A549 (cell line): ENCODE data around the gene SALL2. TPM values are rescaled to one million over a fixed set of nuclear protein-coding genes. Genes with fewer than 3 reads are reported as not detected.

ENCODE experiments used
- ATAC-seq, 2 experiments: fragments of 200-7000 bp in 1 of 2; fragments of >200 bp in 1 of 2; cut with Nextera tagmentation in 1 of 2; cut with Tn5 transposase in 1 of 2; 3 replicates each; pipeline versions ENCODE4 v1.8.0 to v1.9.1; 2018 to 2020; ENCODE audit warnings: mild to moderate bottlenecking in 1 of 2, moderate library complexity in 1 of 2
- CTCF ChIA-PET: fragments of 300-600 bp; sonication (Branson Sonifier 250); formaldehyde crosslinking; extraction: SDS; loops from one replicate; lab custom pipeline; 2021; ENCODE audit warnings: antibody characterized with exemption, inconsistent platforms; lab: Yijun Ruan, JAX
- POLR2A ChIA-PET: fragments of 350-600 bp; formaldehyde crosslinking; extraction: SDS; loops from one replicate; lab custom pipeline; 2021; ENCODE audit warnings: antibody characterized with exemption, inconsistent platforms; lab: Yijun Ruan, JAX
- DNase-seq, 2 experiments: peaks; one replicate each; pipeline versions ENCODE4 v3.0.0 to v3.0.0-alpha.2; 2011 to 2016; ENCODE audit warnings: low read depth in 1 of 2, low spot score in 1 of 2
- FAIRE-seq: peaks from 2 replicates; lab custom pipeline; 2011; peaks lifted over from hg19 to GRCh38; lab: Jason Lieb, UNC
- H3K27ac ChIP-seq, 2 experiments: fragments of >200 bp; sonication (Bioruptor Twin); formaldehyde crosslinking; 3 replicates each; pipeline ENCODE4 v1.5.1; 2016 to 2017
- H3K4me1 ChIP-seq: fragments of >200 bp; sonication (Bioruptor Twin); formaldehyde crosslinking; 3 replicates; pipeline ENCODE4 v1.6.1; 2016
- H3K4me2 ChIP-seq: fragments of >200 bp; sonication (Bioruptor Twin); formaldehyde crosslinking; 3 replicates; pipeline ENCODE4 v1.6.1; 2016
- H3K4me3 ChIP-seq: fragments of >200 bp; sonication (Bioruptor Twin); formaldehyde crosslinking; 3 replicates; pipeline ENCODE4 v1.5.1; 2016
- H3K9me3 ChIP-seq: fragments of >200 bp; sonication (Bioruptor Twin); formaldehyde crosslinking; 3 replicates; pipeline ENCODE4 v1.6.1; 2016
- BHLHE40 ChIP-seq: IDR thresholded peaks from 2 replicates; pipeline ENCODE4 v1.6.1; 2012; ENCODE audit warnings: low read depth, low read length, inconsistent platforms
- CBX2 ChIP-seq: fragments of 200-600 bp; sonication (generic); IDR thresholded peaks from 2 replicates; pipeline ENCODE4 v1.6.1; 2016; ENCODE audit warnings: low read depth, mild to moderate bottlenecking, borderline replicate concordance
- CHD4 ChIP-seq: fragments of 200-600 bp; sonication (generic); IDR thresholded peaks from 2 replicates; pipeline ENCODE4 v1.6.1; 2016; ENCODE audit warnings: antibody characterized with exemption, mild to moderate bottlenecking, borderline replicate concordance
- E2F6 ChIP-seq: IDR thresholded peaks from 2 replicates; pipeline ENCODE4 v1.6.1; 2012; ENCODE audit warnings: low read depth, borderline replicate concordance
- EHF ChIP-seq: fragments of 250-450 bp; sonication (Bioruptor Pico); IDR thresholded peaks from 2 replicates; pipeline ENCODE4 v1.5.0; 2020; ENCODE audit warnings: mild to moderate bottlenecking
- ESRRA ChIP-seq: fragments of 150-350 bp; IDR thresholded peaks from 2 replicates; pipeline ENCODE4 v1.6.1; 2014; ENCODE audit warnings: mild to moderate bottlenecking, low read length, borderline replicate concordance
- FOSL2 ChIP-seq, 2 experiments: fragments of 450-650 bp in 1 of 2; fragments of >200 bp in 1 of 2; sonication (Bioruptor Twin) in 1 of 2; formaldehyde crosslinking; IDR thresholded peaks; 2 replicates each; pipeline versions ENCODE4 v1.5.0 to v1.6.1; 2016 to 2020; ENCODE audit warnings: mild to moderate bottlenecking in 1 of 2, moderate library complexity in 1 of 2
- FOXS1 ChIP-seq: fragments of 250-450 bp; sonication (Bioruptor Pico); IDR thresholded peaks from 2 replicates; pipeline ENCODE4 v1.5.0; 2020; ENCODE audit warnings: mild to moderate bottlenecking, moderate library complexity
- GATA3 ChIP-seq: IDR thresholded peaks from 2 replicates; pipeline ENCODE4 v1.6.1; 2012; ENCODE audit warnings: borderline replicate concordance
- HDAC2 ChIP-seq: fragments of 200-600 bp; sonication (generic); IDR thresholded peaks from 2 replicates; pipeline ENCODE4 v1.6.1; 2016
- HES2 ChIP-seq: fragments of >200 bp; sonication (Bioruptor Twin); formaldehyde crosslinking; IDR thresholded peaks from 2 replicates; pipeline ENCODE4 v1.6.1; 2016
- HEYL ChIP-seq: fragments of 250-450 bp; sonication (Bioruptor Pico); IDR thresholded peaks from 2 replicates; pipeline ENCODE4 v1.8.0; 2021; ENCODE audit warnings: mild to moderate bottlenecking, moderate library complexity
- HOXB5 ChIP-seq: fragments of 250-450 bp; sonication (Bioruptor Pico); IDR thresholded peaks from 2 replicates; pipeline ENCODE4 v1.5.0; 2020; ENCODE audit warnings: mild to moderate bottlenecking, moderate library complexity
- PHF8 ChIP-seq: fragments of 200-600 bp; sonication (generic); IDR thresholded peaks from 2 replicates; pipeline ENCODE4 v1.6.1; 2016; ENCODE audit warnings: low read depth, mild to moderate bottlenecking, antibody characterized with exemption, moderate library complexity, borderline replicate concordance
- POLR2A ChIP-seq: IDR thresholded peaks from 2 replicates; pipeline ENCODE4 v1.6.1; 2012; ENCODE audit warnings: mild to moderate bottlenecking, low read length
- RCOR1 ChIP-seq: fragments of 150-350 bp; IDR thresholded peaks from 2 replicates; pipeline ENCODE4 v1.6.1; 2014; ENCODE audit warnings: antibody characterized with exemption, low read length, low read depth
- RNF2 ChIP-seq: fragments of 200-600 bp; sonication (generic); IDR thresholded peaks from 2 replicates; pipeline ENCODE4 v1.6.1; 2016; ENCODE audit warnings: low read depth, mild to moderate bottlenecking, antibody characterized with exemption, moderate library complexity, borderline replicate concordance
- SMC3 ChIP-seq: fragments of >200 bp; sonication (Bioruptor Twin); formaldehyde crosslinking; IDR thresholded peaks from 3 replicates; pipeline ENCODE4 v1.6.1; 2018; ENCODE audit warnings: inconsistent platforms
- SREBF2 ChIP-seq: fragments of 450-650 bp; IDR thresholded peaks from 2 replicates; pipeline ENCODE4 v1.6.1; 2014; ENCODE audit warnings: mild to moderate bottlenecking, moderate library complexity
- TFCP2L1 ChIP-seq: fragments of 250-450 bp; sonication (Bioruptor Pico); IDR thresholded peaks from 2 replicates; pipeline ENCODE4 v1.5.0; 2021; ENCODE audit warnings: mild to moderate bottlenecking
- ZC3H11A ChIP-seq: fragments of 450-650 bp; IDR thresholded peaks from 2 replicates; pipeline ENCODE4 v1.6.1; 2014; ENCODE audit warnings: antibody characterized with exemption, mild to moderate bottlenecking
- ZNF302 ChIP-seq: fragments of 250-450 bp; sonication (Bioruptor Pico); IDR thresholded peaks from 2 replicates; pipeline ENCODE4 v1.9.0; 2021; ENCODE audit warnings: inconsistent platforms, mild to moderate bottlenecking, moderate library complexity
- ZSCAN20 ChIP-seq: fragments of 250-450 bp; sonication (Bioruptor Pico); IDR thresholded peaks from 2 replicates; pipeline ENCODE4 v1.8.0; 2022; ENCODE audit warnings: mild to moderate bottlenecking, moderate library complexity
- WGBS: methylation state at CpG from one replicate; pipeline ENCODE4 v1.1.6; 2017; ENCODE audit errors: missing lambda C conversion rate; 5-methylcytosine and 5-hydroxymethylcytosine counted together
- polyA plus RNA-seq, 4 experiments: library from polyadenylated mRNA; depleted of rRNA in 3 of 4; stranded (reverse); fragments of >200 nt; fragmentation: RNase III in 1 of 4; extraction: RNeasy Plus Mini Kit Qiagen cat#74134 plus additional on column Dnase treatment in 1 of 4; gene quantifications; 2 replicates in 3 of 4; 3 replicates in 1 of 4; pipeline ENCODE4 v1.2.3, GENCODE V29; 2011 to 2017
- TF ChIP-seq, protein P1 (sequence below): fragments of >200 bp; sonication (Bioruptor Twin); formaldehyde crosslinking; IDR thresholded peaks from 3 replicates; pipeline ENCODE4 v1.5.1; 2016
- TF ChIP-seq, protein P2 (sequence below): fragments of 250-450 bp; sonication (Bioruptor Pico); IDR thresholded peaks from 2 replicates; pipeline ENCODE4 v1.5.0; 2020; ENCODE audit warnings: low read depth, mild to moderate bottlenecking, moderate library complexity
- TF ChIP-seq, protein P3 (sequence below): fragments of 200-600 bp; sonication (generic); IDR thresholded peaks from 2 replicates; pipeline ENCODE4 v1.6.1; 2016; ENCODE audit warnings: antibody characterized with exemption, mild to moderate bottlenecking, moderate library complexity

Gene SALL2
- polyA plus RNA-seq, 2 of the 4 experiments (the other 2 are of a cell fraction) = 2.8 to 3.5 TPM

GRCh38 chr14:21509432-21510143 is 16.6 kb downstream of the SALL2 start:
- DNase-seq = no peak
- no peak for FAIRE-seq
- TF ChIP-seq ESRRA = no peak
- TF ChIP-seq HES2 = no peak
- no peak for TF ChIP-seq CBX2
- TF ChIP-seq HDAC2 = no peak
- TF ChIP-seq ZNF302 (CRISPR knock-in tag) = no peak
- TF ChIP-seq E2F6 = no peak
- TF ChIP-seq SMC3 = no peak
- TF ChIP-seq, protein P1, sequence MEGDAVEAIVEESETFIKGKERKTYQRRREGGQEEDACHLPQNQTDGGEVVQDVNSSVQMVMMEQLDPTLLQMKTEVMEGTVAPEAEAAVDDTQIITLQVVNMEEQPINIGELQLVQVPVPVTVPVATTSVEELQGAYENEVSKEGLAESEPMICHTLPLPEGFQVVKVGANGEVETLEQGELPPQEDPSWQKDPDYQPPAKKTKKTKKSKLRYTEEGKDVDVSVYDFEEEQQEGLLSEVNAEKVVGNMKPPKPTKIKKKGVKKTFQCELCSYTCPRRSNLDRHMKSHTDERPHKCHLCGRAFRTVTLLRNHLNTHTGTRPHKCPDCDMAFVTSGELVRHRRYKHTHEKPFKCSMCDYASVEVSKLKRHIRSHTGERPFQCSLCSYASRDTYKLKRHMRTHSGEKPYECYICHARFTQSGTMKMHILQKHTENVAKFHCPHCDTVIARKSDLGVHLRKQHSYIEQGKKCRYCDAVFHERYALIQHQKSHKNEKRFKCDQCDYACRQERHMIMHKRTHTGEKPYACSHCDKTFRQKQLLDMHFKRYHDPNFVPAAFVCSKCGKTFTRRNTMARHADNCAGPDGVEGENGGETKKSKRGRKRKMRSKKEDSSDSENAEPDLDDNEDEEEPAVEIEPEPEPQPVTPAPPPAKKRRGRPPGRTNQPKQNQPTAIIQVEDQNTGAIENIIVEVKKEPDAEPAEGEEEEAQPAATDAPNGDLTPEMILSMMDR = no peak
- TF ChIP-seq RNF2 = no peak
- no peak for TF ChIP-seq FOXS1 (CRISPR knock-in tag)
- TF ChIP-seq POLR2A = no peak
- TF ChIP-seq ZC3H11A = no peak
- no peak for TF ChIP-seq HEYL (CRISPR knock-in tag)
- TF ChIP-seq GATA3 = no peak
- no peak for TF ChIP-seq BHLHE40
- TF ChIP-seq, protein P2, sequence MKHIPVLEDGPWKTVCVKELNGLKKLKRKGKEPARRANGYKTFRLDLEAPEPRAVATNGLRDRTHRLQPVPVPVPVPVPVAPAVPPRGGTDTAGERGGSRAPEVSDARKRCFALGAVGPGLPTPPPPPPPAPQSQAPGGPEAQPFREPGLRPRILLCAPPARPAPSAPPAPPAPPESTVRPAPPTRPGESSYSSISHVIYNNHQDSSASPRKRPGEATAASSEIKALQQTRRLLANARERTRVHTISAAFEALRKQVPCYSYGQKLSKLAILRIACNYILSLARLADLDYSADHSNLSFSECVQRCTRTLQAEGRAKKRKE = no peak
- TF ChIP-seq EHF (CRISPR knock-in tag) = no peak
- no peak for TF ChIP-seq RCOR1
- no peak for TF ChIP-seq HOXB5 (CRISPR knock-in tag)
- TF ChIP-seq PHF8 = no peak
- Histone ChIP-seq H3K4me1 (peaks cover 6% of the 10 kb centered on the region; the same call in 2 of the 3 replicates), H3K4me3 (peak overlapping the region; percentile 73), H3K4me2 (peak overlapping the region; percentile 92), H3K27ac (peak overlapping the region in 1 of 2 experiments; percentile 91; a peak in 3 of 6 replicates), H3K9me3 (no peaks in the 10 kb centered on the region)
- no peak for ATAC-seq
- CTCF ChIA-PET = interaction anchor here (0.7 to 2.9 kb wide), 3 partner anchors 10 to 17 kb away, joined by 3 to 21 read pairs (median 5); partner anchors contain the start of gene SALL2
- POLR2A ChIA-PET = interaction anchor here (1.6 to 3.4 kb wide), 2 partner anchors 10 to 14 kb away, joined by 8 to 43 read pairs; partner anchors contain the start of gene SALL2
- WGBS = 85% methylated on average over 6 of the region's 6 CpGs

DNA sequence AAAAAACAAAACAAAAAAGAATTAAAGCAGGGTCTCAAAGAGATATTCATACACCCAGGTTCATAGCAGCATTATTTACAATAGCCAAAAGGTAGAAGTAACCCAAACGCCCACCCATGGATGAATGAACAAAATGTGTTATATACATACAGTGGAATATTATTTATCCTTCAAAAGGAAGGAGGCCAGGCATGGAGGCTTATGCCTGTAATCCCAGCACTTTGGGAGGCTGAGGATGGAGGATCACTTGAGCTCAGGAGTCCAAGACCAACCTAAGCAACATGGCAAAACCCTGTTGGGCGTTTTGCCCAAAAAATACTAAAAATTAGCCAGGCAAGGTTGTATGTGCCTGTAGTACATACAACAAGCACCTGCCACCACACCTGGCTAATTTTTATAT is 19.6 kb downstream of the SALL2 start:
- ATAC-seq (no peak), FAIRE-seq (no peak), DNase-seq (no peak)
- ChIA-PET CTCF (interaction anchor here (1.1 to 2.4 kb wide), 2 partner anchors 30 to 53 kb away, joined by 4 to 9 read pairs; partner anchors contain the start of genes RAB2B and TOX4), POLR2A (no interaction called here)
- TF ChIP-seq, protein P3, sequence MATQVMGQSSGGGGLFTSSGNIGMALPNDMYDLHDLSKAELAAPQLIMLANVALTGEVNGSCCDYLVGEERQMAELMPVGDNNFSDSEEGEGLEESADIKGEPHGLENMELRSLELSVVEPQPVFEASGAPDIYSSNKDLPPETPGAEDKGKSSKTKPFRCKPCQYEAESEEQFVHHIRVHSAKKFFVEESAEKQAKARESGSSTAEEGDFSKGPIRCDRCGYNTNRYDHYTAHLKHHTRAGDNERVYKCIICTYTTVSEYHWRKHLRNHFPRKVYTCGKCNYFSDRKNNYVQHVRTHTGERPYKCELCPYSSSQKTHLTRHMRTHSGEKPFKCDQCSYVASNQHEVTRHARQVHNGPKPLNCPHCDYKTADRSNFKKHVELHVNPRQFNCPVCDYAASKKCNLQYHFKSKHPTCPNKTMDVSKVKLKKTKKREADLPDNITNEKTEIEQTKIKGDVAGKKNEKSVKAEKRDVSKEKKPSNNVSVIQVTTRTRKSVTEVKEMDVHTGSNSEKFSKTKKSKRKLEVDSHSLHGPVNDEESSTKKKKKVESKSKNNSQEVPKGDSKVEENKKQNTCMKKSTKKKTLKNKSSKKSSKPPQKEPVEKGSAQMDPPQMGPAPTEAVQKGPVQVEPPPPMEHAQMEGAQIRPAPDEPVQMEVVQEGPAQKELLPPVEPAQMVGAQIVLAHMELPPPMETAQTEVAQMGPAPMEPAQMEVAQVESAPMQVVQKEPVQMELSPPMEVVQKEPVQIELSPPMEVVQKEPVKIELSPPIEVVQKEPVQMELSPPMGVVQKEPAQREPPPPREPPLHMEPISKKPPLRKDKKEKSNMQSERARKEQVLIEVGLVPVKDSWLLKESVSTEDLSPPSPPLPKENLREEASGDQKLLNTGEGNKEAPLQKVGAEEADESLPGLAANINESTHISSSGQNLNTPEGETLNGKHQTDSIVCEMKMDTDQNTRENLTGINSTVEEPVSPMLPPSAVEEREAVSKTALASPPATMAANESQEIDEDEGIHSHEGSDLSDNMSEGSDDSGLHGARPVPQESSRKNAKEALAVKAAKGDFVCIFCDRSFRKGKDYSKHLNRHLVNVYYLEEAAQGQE = no peak
- no peak for TF ChIP-seq RCOR1
- no peak for TF ChIP-seq HDAC2
- no peak for TF ChIP-seq FOSL2 (IDR thresholded peaks at IDR 0.05)
- no peak for TF ChIP-seq FOSL2 (CRISPR knock-in tag; IDR thresholded peaks at IDR 0.05)
- TF ChIP-seq HES2 = no peak
- no peak for TF ChIP-seq ZSCAN20 (CRISPR knock-in tag)
- TF ChIP-seq TFCP2L1 (CRISPR knock-in tag) = no peak
- no peak for TF ChIP-seq CHD4
- TF ChIP-seq SREBF2 = no peak
- no peak for TF ChIP-seq RNF2
- WGBS = 75% methylated on average over 2 of the region's 2 CpGs
- Histone ChIP-seq H3K4me2 (no peak overlapping the region), H3K9me3 (no peaks in the 10 kb centered on the region), H3K27ac (no peak overlapping the region), H3K4me3 (no peak overlapping the region), H3K4me1 (peaks cover 6% of the 10 kb centered on the region; the same call in 2 of the 3 replicates)
